NCI-H2171 (cell line): Measurements from ENCODE around the gene SEC61A2.
"Not testable (repeated sequence)": the region's sequence is repeated elsewhere in the genome, so short reads cannot be mapped to it uniquely, and the experiment has no call there.

Experiments used
- DNase-seq: peaks from one replicate; lab custom pipeline; 2025; lab: John Stamatoyannopoulos, UW

The SEC61A2 gene

GRCh38 chr10:12129222-12130111 is at the start of gene SEC61A2:
Gene SEC61A2 (plus strand): TSS chr10:12129677. CDS start chr10:12129788, 111 bp downstream.
- DNase-seq: peak; percentile 72

DNA sequence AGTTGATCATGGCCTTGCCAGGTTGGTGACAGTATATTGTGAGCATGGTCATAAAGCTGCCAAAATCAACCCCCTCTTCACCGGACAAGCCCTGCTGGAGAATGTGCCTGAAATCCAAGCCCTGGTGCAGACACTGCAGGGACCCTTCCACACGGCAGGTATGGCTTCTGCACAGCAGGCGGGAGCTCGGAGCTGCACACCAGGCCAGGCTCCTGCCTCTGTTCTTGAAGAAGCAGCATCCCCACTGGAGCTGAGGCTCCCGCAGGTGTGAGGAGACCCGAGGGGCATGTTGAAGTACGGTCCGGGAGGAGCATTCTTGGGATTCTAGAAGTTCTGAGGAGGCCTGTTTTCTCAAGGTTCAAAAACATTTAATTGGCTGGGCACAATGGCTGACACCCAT is 48.0 kb upstream of the SEC61A2 start:
- no peak for DNase-seq

DNA sequence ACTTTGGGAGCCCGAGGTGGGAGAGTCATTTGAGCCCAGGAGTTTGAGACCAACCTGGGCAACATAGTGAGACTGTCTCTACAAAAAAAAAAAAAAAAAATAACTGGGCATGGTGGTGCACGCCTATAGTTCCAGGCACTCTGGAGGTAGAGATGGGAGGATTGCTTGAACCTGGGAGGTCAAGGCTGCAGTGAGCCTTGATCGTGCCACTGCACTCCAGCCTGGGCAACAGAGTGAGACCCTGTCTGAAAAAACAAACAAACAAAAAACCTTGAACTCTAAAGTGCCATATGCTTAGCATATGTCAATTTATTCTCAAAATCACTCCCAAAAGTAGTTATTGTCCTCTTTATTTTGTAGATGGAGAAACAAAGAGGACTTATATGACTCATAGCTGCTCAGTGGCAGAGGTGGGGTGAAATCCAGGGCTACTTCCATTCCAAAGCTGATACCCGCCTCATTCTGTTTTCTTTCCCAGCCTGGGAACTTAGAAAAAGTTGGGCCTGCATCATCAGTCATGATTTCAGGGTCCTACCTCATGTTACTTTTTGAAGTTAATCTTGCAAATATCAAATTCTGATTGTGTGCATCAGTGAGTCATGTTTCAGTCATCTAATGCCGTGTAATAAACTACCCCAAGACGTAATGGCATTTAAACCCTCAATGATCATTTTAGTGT is 47.5 kb upstream of the SEC61A2 start:
- DNase-seq: no peak

DNA sequence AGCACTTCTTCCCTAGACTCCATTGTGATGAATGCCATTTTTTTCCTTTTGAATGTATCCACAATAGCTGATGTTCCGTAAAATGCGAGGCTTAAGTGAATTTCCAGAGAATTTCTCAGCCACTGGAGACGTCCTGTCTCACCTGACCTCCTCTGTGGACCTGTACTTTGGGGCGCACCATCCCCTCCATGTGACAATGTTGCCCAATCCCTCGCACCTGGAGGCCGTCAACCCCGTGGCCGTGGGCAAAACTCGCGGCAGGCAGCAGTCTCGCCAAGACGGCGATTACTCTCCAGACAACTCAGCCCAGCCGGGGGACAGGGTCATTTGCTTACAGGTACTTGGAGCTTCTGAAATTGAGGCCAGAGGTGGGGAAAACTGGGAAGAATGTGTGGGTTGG is 40.6 kb upstream of the SEC61A2 start:
- no peak for DNase-seq

- DNase-seq: no peak
These were observed 38.1 kb upstream of the SEC61A2 start for GRCh38 chr10:12091421-12091820.

GRCh38 chr10:12097361-12097760 is 32.1 kb upstream of the SEC61A2 start:
- DNase-seq: not testable (repeated sequence)

- peak; percentile 19 for DNase-seq
These were observed 31.7 kb upstream of the SEC61A2 start for GRCh38 chr10:12097791-12098190.

GRCh38 chr10:12098966-12099365 is 30.5 kb upstream of the SEC61A2 start:
- no peak for DNase-seq

- no peak for DNase-seq
These were observed 25.7 kb upstream of the SEC61A2 start for GRCh38 chr10:12103802-12104201.

- no peak for DNase-seq
These were observed 21.7 kb upstream of the SEC61A2 start for GRCh38 chr10:12107781-12108180.

- DNase-seq: no peak
These were observed 20.2 kb upstream of the SEC61A2 start for GRCh38 chr10:12109286-12109685.

GRCh38 chr10:12111528-12111927 is 17.9 kb upstream of the SEC61A2 start:
- DNase-seq: no peak

GRCh38 chr10:12113627-12114026 is 15.8 kb upstream of the SEC61A2 start:
- DNase-seq: no peak

DNA sequence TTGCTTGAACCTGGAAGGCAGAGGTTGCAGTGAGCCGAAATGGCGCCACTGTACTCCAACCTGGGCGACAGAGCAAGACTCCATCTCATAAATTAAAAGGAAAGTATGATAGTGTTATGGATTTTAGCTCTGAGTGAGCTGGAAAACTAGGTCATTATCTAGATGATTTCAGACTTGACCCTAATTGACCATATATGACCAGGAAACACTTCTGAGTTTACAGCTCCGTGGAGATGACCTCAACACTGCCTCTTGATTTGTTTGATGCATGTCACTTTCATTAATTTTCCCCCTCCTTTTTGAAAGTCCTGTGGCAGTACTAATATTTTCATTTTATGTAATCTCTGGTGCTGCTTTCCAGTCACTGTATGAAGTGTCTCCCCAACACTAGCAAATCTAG is 7.8 kb upstream of the SEC61A2 start:
- DNase-seq: no peak

DNA sequence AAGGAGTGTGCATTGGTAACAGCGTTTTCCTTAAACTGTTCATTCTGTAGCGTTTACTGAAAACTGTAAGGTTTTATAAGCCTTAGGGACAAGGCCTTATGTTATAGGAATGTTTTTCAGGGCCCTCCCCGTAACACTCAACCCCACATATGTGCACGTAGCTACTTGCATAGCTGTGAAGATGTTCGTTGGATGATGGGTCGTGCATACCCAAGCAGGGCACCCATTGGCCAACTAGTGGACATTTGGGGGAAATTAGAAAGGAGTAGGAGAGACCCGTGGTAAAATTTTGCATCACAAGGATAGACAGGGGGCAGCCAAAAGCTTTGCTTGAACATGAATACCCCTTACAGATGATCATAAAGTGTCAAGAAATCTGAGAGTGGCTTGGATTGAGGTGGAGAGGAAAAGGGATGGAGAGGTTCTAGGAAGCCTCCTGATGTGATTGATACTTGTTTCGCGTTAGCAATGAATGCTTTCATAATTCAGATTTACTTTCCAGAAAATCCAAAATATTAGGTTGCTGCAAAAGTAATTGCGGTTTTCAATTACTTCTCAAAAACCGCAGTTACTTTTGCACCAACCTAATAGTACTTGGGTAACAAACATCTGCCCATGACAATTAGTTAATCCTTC is 878 bp downstream of the SEC61A2 start:
- peak; percentile 18 for DNase-seq

- DNase-seq: no peak
These were observed 6.2 kb downstream of the SEC61A2 start for GRCh38 chr10:12135631-12136030.

DNA sequence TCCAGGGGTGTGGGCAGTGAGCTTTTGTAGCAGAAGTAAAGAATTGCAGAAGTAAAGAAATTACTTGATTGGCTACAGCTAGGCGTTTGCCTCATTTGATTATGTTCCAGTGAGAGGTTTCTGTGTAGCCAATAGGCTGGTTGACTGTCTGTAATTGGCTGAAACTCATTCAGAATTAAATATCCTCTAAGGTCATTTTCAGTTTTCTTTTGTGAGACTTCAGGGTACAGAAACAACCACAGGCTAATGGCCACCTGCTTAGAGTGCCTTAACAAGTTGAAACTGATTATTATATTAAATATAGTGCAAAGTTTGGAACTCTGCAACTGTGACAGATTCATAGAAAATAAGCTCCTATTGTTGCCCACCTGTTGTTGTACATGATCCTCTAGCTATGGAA is 10.6 kb downstream of the SEC61A2 start:
- DNase-seq: no peak

- no peak for DNase-seq
These were observed 15.1 kb downstream of the SEC61A2 start for GRCh38 chr10:12144538-12144937.

DNA sequence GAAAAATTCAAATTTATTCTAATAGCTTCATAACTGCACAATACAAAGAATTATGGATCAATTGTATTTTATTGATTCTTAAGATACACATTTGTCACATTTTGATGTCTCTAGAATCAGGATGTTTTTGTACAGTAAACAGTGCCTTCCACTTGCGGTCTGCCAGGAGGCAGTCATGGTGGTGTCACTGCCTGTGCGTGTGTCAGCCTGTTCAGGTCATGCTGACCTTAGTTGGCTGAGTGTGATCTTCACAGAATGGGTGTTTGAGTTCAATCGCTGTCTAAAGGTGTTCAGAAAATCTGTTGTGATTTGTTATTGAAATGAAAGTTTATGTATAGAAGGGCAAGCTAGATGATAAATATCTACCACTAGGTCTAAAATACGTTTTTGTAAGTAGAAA is 20.7 kb downstream of the SEC61A2 start:
- no peak for DNase-seq

GRCh38 chr10:12154516-12154915 is 25.0 kb downstream of the SEC61A2 start:
- no peak for DNase-seq

DNA sequence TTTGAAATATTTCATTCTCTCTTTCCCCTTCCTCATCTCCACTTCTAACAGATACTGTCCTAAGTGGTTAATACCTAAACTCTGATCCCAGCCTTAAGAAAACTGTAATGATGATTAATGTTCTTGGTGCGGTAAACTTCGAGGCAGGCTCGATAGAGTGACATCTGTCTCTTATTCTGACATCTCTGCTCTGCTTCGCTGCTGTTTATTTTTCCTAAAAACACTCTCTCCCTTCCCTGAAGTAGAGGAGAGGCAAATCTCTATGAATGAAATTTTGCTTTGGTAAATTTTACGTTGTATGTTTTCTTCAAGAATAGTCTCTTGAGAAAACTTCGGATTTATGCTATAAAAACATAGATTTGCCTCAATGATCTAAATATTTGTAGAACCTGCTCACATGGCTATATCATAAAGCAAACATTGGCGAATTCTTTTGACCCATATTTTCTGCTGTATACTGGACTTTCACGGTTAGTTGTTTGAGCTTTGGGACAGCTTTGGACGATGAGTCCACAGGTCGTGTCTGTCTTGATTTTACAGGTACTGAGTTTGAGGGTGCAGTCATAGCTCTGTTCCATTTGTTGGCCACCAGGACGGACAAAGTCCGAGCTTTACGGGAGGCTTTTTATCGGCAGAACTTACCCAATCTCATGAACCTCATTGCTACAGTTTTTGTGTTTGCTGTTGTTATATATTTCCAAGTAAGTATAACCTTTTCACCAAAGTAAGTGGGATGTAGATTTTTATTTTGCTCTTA is 27.1 kb downstream of the SEC61A2 start:
- no peak for DNase-seq

DNA sequence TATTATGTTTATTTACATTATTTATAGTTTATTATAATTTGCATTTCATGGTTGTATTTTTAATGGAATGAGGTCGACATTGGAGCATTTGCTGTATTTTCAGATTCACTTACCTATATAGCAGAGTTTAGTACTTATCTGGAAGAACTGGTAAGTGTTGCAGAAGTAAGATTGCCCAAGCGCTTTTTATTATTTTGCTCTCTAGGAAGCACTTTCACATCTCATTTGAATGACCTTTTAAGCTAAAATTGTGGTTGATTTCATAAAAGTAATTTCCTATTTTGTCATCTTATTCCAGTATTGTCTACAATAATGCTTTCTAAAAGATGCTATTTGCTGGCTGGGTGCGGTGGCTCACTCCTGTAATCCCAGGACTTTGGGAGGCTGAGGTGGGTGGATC is 28.6 kb downstream of the SEC61A2 start:
- DNase-seq: no peak
